ENCODE results near the gene C10orf105.

C10orf105 gene

DNA sequence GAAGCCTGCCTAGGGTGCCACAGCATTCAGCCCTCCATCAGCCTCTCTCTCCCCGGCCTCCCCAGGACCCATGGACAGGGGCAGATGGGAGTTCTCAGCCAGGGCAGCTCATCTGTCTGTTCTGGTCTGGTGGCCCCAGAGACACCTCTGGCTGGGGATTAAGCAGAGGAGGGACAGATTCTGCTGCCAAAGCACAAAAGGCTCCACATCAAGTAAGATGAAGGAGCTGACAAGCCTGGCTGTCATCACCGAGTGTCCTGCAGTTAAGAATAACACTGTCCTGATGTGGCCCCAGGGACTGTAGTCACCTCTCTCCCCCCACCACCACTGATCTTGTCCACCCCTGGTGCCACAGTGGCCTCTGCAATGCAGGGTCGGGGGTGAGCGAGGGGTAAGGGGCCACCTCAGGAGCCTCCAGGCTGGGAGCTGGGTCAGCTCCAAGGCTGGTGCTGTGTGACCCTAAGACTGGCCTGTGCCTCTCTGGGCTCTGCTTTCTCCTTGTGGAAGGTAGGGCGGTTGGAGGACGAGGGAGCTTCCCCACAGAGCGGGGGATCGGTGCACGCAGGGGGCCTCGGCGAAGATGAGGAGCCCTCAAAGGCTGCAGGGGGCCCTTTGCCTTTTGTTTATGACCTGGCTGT lies 18.7 kb downstream of the C10orf105 start:
- TF ChIP-seq FOXP2 (optimal IDR thresholded peaks at IDR 0.05; ENCODE audit: borderline replicate concordance, extremely low read depth, extremely low read length, insufficient read depth) = no peak
- TF ChIP-seq TAF1 (IDR thresholded peaks at IDR 0.05; ENCODE audit: borderline replicate concordance, insufficient read depth, low read length) = no peak
- no peak for TF ChIP-seq SIN3A (IDR thresholded peaks at IDR 0.05; ENCODE audit: borderline replicate concordance, insufficient read depth, low read length)

DNA sequence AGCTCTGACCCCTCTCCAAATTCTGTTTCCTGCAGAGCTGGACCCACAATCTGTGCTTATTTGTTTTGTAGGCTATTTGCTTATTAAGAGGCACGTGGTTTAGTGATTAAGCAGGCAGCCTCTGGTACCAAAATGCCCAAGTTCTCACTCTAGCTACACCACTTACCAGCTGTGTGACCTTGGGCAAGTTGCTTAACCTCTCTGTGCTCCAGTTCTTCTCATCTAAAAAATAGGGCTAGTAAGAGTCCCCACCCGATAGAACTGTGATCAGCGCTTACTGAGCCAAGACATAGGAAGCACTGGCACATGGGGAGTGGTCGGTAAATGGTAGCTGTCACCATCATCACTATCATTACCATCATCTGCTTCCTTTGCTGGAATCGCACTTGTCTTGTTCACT lies 20.8 kb downstream of the C10orf105 start:
- no peak for TF ChIP-seq FOXP2 (optimal IDR thresholded peaks at IDR 0.05; ENCODE audit: borderline replicate concordance, extremely low read depth, extremely low read length, insufficient read depth)
- TF ChIP-seq POLR2AphosphoS5 (IDR thresholded peaks at IDR 0.05; ENCODE audit: low read depth, low read length) = no peak
- no peak for TF ChIP-seq SIN3A (IDR thresholded peaks at IDR 0.05; ENCODE audit: borderline replicate concordance, insufficient read depth, low read length)
- TF ChIP-seq TAF1 (IDR thresholded peaks at IDR 0.05; ENCODE audit: borderline replicate concordance, insufficient read depth, low read length) = no peak
- TF ChIP-seq, protein P1, sequence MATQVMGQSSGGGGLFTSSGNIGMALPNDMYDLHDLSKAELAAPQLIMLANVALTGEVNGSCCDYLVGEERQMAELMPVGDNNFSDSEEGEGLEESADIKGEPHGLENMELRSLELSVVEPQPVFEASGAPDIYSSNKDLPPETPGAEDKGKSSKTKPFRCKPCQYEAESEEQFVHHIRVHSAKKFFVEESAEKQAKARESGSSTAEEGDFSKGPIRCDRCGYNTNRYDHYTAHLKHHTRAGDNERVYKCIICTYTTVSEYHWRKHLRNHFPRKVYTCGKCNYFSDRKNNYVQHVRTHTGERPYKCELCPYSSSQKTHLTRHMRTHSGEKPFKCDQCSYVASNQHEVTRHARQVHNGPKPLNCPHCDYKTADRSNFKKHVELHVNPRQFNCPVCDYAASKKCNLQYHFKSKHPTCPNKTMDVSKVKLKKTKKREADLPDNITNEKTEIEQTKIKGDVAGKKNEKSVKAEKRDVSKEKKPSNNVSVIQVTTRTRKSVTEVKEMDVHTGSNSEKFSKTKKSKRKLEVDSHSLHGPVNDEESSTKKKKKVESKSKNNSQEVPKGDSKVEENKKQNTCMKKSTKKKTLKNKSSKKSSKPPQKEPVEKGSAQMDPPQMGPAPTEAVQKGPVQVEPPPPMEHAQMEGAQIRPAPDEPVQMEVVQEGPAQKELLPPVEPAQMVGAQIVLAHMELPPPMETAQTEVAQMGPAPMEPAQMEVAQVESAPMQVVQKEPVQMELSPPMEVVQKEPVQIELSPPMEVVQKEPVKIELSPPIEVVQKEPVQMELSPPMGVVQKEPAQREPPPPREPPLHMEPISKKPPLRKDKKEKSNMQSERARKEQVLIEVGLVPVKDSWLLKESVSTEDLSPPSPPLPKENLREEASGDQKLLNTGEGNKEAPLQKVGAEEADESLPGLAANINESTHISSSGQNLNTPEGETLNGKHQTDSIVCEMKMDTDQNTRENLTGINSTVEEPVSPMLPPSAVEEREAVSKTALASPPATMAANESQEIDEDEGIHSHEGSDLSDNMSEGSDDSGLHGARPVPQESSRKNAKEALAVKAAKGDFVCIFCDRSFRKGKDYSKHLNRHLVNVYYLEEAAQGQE (IDR thresholded peaks at IDR 0.05; ENCODE audit: insufficient read depth in 1 of 2, low read depth in 2 of 2, low read length in 2 of 2) = no peak

DNA sequence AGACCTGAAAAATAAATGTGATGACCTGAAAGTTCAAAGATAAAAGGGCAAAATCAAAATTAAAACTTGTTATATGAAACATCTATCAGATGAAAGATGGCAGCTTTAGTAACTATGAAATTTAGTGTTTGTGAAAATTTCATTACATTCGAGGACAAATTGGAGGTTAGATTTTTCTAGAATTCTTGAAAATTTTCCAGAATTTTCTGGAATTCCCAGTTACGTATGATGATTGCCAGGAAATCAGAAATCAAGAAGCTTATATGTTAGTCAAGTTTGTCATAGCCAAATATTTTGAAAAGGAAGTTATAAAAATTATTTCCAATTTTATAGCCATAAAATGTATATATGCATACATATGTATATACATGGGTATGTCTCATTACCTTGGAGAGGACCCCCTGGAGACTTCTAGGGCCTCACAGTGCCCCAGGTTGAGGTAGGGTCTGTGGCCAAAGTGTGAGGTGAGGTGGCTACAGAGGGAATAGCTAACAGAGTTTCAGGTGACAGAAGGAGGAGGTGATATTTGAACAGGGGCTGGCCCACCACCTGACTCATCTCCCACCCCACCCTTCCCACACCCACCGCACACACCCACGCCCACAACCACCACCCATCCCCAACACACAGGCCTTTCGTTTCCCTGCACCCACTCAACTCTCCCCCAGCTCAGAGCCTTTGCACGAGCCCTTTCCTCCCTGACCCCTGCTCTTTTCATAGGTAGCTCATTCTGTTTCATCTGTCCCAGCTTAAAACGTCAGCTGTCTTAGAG lies 21.5 kb downstream of the C10orf105 start:
- TF ChIP-seq TAF1 (IDR thresholded peaks at IDR 0.05; ENCODE audit: borderline replicate concordance, insufficient read depth, low read length) (no peak), POLR2AphosphoS5 (IDR thresholded peaks at IDR 0.05; ENCODE audit: low read depth, low read length) (no peak), FOXP2 (optimal IDR thresholded peaks at IDR 0.05; ENCODE audit: borderline replicate concordance, extremely low read depth, extremely low read length, insufficient read depth) (no peak), SIN3A (IDR thresholded peaks at IDR 0.05; ENCODE audit: borderline replicate concordance, insufficient read depth, low read length) (no peak)
- TF ChIP-seq, protein P1 (IDR thresholded peaks at IDR 0.05; ENCODE audit: insufficient read depth in 1 of 2, low read depth in 2 of 2, low read length in 2 of 2) = no peak

DNA sequence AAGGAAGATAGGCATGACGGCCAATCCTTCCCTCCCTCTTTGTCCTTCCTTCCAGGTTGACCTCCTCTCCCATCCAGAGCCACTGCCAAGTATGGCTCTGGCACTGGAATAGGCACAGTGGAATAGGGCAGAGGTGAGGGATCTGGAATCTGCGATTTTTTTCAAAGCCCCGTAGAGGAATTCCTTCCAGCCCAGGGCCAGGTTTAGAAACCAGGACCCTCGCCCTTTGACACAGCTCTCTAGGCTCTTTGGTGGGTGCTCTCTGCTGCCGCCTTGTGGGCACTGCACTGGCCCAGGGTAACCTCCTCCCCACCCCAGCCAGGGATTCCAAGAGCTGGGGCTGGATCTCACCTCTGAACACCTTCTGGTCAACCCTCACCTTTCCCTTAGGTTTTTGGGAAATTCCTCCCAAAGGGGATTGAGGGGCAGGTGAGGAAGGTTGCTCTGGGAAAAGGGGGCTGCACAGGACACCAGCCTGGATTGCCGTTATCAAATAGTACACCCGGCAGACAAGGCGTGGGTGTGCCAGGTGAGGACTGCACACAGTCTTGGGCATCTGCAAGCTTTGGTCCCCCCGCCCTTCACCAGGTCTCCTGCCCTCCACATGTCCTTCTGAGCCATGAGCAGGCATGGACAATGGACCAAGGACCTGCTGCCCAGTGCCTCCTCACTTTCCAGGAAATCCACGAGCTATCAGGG lies 22.8 kb downstream of the C10orf105 start:
- TF ChIP-seq SIN3A (IDR thresholded peaks at IDR 0.05; ENCODE audit: borderline replicate concordance, insufficient read depth, low read length) (no peak), POLR2AphosphoS5 (IDR thresholded peaks at IDR 0.05; ENCODE audit: low read depth, low read length) (no peak), FOXP2 (optimal IDR thresholded peaks at IDR 0.05; ENCODE audit: borderline replicate concordance, extremely low read depth, extremely low read length, insufficient read depth) (no peak), TAF1 (IDR thresholded peaks at IDR 0.05; ENCODE audit: borderline replicate concordance, insufficient read depth, low read length) (no peak)
- TF ChIP-seq, protein P1 (IDR thresholded peaks at IDR 0.05; ENCODE audit: insufficient read depth in 1 of 2, low read depth in 2 of 2, low read length in 2 of 2) = no peak
